Activated CD8-positive, alpha-beta memory T cell treated with anti-CD3 and anti-CD28 coated beads, Interleukin-2, amount 50 U/mL, for 1 hour (primary cell): Measurements from ENCODE around the gene PACSIN1.

Source experiments
- DNase-seq: peaks from one replicate; pipeline ENCODE4 v3.0.0-alpha.2; 2020; ENCODE audit errors: extremely low read depth

The PACSIN1 gene

GRCh38 chr6:34544776-34545471 lies 79.0 kb downstream of the PACSIN1 start:
- DNase-seq, result no peak

DNA sequence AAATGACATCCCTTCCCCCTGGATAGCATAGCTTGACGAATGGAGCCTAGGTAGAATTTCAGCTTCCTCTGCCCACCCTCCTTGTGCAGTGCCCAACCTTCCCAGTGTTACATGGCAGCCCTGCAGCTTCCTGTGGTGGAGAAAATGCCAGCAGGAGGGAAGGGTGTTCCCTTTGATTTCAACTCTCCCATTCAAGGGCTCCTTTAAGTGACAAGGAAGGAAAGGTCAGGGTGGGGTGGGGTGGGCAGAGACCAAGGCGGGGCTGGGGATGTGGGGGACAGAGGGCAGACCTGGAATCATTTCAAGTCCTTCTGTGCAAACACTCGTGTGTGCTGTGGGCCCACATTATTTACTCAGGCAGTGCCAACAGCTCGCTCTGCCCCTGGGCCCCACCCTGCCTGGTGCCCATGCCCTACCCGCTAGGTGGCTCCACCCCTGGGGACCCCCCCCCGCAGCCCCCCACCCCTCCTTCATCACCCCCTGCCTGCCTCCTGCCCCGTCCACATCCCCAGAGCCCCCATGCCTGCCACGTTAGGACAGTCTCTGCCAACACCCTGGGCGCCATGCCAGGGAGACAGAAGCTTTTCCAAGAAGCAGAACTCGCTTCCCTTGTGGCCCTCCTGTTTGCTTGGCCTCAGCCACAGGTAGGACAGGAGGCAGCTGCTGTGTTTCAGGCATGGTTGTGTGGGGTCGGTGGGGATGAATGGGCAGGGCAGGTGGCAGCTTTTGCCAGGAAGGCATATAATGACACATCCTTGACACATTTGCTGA lies 80.9 kb downstream of the PACSIN1 start:
- no peak for DNase-seq

GRCh38 chr6:34547701-34548644 lies 82.1 kb downstream of the PACSIN1 start:
- no peak for DNase-seq

- DNase-seq, result no peak
These were observed 83.3 kb downstream of the PACSIN1 start for GRCh38 chr6:34549026-34549803.

DNA sequence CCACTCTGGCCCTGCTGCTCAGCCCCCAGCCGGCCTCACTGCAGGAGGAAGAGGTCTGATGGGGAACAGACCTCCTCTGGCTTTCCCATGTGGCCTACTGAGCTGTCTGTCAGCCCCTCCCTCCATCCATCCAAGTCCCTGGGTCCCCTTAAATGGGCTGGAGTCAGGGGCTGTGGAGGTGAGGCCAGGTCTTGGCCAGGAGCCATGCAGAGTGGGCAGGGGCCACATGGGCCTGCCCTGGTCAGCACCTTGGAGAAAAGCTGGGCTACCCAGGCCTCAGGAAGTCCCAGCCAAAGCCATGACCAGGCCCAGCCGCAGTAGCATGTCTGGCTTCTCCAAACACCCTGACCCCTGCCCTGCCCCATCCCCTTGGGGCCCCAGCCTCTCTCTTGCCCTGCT lies 83.9 kb downstream of the PACSIN1 start:
- no peak for DNase-seq

DNA sequence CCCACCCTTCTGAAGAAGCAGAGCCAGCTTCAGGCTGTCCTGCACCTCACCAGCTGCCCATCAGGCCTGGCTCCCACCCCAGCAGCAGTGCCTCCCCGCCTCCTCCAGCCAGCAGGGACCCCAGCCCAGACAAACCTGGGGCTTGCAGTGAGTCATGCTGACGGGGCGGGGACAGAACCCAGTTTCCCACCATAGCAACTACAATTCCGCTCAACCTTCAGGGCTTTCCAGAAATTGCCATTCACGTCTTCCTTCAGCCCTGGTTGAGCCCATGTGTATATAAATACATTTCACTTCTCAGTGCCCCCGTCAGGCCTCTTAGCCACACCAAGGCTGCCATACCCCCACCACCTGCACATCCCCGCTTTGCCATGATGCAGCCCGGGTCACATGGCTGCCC lies 85.8 kb downstream of the PACSIN1 start:
- no peak for DNase-seq

DNA sequence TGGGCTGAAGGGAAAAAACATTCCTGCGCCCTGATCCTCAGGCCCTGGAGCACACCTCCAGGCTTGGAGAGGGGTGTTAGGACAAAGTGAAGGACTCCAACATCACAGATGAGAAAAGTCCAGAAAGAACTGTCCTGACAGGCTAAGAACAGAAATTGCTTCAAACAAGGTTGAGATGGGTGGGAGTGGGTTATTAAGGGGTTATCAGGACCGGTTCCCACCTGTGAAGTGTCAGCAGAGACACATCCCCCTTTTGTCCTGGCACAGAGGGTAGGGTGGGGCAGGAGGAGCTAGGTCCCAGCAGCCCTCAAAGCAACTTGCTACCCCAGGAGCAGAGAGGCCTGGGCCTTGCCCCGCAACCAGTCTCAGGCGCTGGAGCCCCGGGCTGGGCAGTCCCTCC lies 86.7 kb downstream of the PACSIN1 start:
- DNase-seq, result no peak

GRCh38 chr6:34553146-34553545 lies 87.3 kb downstream of the PACSIN1 start:
- no peak for DNase-seq

GRCh38 chr6:34553750-34554149 lies 87.9 kb downstream of the PACSIN1 start:
- DNase-seq, result no peak

DNA sequence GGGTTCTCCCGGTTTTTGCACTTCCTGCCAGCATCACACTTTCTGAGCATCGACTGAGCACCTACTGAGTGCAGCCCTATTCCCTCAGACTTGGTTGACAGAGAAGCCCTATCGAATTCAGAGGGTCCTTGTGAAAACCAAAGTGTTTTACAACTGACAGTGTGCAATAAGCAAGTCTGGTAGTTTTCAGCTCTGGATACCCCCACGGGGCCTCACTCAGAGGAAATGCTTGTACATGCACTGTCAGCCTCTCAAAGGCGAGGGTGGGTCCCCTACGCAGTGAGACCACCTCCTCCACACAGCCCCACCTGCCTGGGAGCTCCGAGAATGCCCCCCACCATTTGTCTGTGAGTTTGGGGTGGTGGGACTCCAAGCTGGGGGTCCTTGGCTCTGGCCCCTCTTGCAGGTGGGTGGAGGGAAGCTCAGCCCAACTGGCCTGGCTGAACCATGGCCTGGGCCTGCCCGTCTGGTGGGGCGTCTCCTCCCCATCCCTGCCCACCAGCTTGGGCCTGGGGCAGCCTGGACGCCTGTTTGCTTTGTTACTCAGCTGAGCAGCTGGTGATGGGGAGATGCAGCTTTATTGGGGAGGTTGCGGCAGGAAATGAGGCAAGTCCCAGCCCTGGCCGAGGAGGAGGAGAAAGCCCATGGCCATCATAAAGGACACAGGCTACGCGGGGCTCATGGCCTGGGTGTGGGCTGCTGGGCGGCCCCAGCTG lies 88.6 kb downstream of the PACSIN1 start:
- DNase-seq, result no peak

- no peak for DNase-seq
These were observed 89.1 kb downstream of the PACSIN1 start for GRCh38 chr6:34555007-34555322.

DNA sequence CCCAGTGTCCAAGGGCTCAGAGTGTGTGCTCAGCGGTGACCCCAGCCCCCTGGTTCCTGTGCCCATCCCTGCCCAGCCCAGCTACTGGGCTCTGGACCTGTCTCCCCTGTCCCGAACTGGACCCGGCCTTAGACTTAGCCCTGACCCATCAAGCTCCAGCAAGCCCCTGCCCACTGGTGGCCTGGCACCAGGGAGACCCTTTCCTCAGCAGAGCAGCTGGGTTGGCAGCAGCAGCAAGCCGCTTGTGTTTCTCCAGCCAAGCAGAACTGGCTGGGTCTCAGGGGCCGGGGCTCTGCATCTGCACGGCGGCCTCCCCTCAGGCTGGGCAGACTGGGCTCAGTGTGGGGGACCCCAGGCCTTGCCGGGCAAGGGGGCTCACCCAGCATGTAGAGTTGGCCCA lies 89.5 kb downstream of the PACSIN1 start:
- DNase-seq, result no peak

GRCh38 chr6:34556031-34556471 lies 90.2 kb downstream of the PACSIN1 start, which contains the start of gene SPDEF:
TSS of gene SPDEF (minus strand) at chr6:34556329. CDS start at chr6:34544455, 11,874 bp downstream.
- no peak for DNase-seq

DNA sequence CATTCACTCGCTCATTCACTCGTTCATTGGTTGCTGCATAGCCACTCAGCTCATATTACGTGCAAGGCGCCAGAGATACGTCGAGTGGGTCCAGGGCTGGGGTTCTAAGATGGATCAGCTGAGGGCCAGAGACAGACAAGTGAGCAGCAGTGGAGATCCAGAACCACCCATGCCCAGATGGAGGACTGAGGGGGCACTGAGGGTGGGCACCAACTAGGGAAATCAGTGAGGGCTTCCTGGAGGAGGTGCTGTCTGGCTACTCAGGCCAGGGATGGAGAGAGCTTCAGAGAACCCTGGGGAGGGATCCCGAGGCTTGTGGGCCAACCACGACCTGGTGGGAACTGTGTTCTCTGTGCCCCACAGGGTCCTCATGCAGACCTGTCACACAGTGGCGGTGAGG lies 90.6 kb downstream of the PACSIN1 start:
- no peak for DNase-seq

DNA sequence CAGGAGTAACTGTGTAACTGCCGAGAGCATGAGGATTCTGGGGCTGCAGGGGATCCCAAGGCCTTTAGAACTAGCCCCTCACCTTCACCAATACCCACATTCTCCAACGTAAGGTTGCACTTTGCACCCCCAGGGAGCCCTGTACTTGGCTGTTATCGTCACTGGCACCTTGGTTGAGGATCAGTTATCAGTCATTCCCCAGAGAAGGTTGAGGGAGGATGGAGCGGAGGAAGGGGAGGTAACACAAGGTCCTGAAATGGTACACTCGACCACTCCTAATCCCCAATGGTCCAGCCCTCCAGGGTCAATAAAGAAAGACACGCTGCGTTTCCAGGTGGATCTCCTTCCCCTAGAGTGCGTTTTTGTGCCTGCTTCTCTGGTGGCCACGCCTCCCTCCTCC lies 91.4 kb downstream of the PACSIN1 start:
- DNase-seq, result no peak

GRCh38 chr6:34558172-34558714 lies 92.4 kb downstream of the PACSIN1 start:
- DNase-seq, result no peak

DNA sequence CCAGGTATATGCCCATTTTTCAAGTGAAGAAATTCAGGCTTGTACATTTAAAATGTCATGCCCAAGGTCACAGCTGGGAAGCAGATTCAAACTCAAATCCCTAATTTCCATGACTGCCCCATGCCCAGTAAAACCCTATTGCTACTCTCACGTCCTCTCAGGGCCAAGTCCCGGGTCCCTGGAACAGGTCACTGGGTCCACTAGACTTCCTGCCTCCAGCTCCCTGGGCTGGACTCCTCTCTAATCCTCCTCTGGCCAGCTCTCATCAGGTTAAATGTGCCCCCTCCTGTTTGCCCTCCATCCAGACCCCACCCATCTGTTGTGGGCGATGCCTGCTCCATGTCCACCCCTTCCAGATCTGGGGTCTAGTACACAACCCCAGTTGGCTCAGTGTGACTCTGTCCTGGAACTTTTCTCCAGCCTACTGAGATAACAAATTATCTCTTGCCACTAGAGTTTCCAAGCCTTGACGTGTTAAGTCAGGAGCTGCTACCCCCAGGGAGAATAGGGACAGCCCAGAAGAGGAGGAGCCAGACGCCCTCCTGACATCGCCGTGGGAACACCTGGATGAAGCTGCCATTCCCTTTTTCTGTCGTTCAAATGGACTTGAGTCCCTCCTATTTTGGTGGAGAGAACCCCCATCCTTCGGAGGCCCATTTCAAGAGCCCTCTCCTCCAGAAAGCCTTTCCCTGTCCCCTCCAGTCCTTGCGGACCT lies 93.9 kb downstream of the PACSIN1 start:
- no peak for DNase-seq

- DNase-seq, result no peak
These were observed 94.7 kb downstream of the PACSIN1 start for GRCh38 chr6:34560366-34561226.

- DNase-seq, result no peak
These were observed 95.3 kb downstream of the PACSIN1 start for GRCh38 chr6:34561227-34561530.
